GM12873 (cell line): ENCODE measurements around the gene MAN1A2.

ENCODE experiments used
- CTCF ChIP-seq: IDR thresholded peaks from 2 replicates; pipeline ENCODE4 v1.5.1; 2012; ENCODE audit warnings: low read depth, mild to moderate bottlenecking, moderate library complexity, low read length, control low read depth; ENCODE audit not compliant: insufficient read depth; ENCODE audit errors: missing control alignments

Gene MAN1A2

DNA sequence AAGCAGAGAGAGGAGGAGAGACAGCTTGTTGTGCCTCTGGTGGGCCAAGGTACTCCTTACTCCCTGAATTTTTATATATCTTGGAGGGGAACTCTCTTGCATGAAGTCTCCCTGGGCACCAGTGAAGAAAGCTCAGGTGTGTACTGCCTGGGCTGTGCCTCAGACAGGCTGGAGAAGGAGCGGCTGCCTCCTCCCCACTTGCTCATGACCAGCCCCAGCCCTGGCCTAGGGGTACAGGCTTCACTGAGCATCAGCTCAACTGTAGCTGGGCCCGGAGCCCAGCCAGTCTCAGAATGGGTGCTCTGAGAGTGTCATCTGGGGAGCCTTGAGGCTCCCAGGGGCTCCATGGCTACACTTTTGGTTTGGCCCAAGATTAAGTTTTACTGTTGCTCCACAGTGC, 193.8 kb downstream of the MAN1A2 start:
- no peak for TF ChIP-seq CTCF

DNA sequence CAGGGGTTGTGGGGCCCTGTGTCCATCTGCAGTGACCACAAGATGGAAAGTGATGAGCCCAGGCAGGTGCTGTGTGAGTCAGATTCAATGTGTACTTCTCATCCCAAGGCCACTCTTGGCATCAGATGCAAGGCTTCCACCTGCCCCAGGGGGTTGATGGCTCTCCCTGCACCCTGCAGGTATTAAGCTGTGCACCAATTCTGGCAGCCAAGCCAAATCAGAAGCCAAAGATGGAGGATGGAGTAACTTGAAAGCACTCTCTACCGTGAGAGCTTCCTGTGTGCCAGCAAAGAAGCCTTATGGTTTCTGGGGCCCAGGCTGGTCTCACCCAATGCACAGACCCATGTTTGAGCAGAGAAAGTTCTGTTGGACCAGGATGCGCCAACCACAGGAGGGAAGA, 194.3 kb downstream of the MAN1A2 start:
- TF ChIP-seq CTCF, result no peak

- no peak for TF ChIP-seq CTCF
Measured at GRCh38 chr1:117562581-117563491, 195.6 kb downstream of the MAN1A2 start.

GRCh38 chr1:117563492-117563875, 196.2 kb downstream of the MAN1A2 start:
- TF ChIP-seq CTCF, result no peak

GRCh38 chr1:117564227-117565075, 197.2 kb downstream of the MAN1A2 start:
- no peak for TF ChIP-seq CTCF

DNA sequence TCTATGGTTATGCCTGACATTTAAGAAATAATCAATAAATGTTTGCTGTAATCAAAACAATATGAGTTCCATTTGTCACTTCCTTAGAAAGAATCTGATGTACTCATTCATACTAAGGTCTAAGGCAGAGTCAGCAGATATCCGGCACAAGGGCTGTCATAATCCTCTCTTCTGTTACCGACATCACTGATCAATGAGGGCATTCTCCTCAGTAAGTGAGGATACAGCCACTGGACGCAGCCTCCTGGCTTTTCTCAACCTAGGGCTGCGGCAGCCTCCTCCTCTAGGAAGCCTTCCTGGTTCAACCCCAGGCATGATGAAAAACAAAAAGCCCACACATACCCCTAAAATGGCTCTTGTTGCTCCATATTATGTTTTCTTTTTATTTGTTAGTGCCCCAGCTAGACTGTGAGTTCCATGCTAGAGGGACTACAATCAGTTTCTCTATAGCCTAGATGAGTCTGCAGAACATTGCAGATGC, 197.9 kb downstream of the MAN1A2 start:
- no peak for TF ChIP-seq CTCF
